HEK293 (cell line): ENCODE results near the gene NAMPT.

ENCODE experiments used
- KLF1 ChIP-seq: fragments of 450-650 bp; formaldehyde crosslinking; IDR thresholded peaks from 2 replicates; pipeline ENCODE4 v1.5.1; 2016; ENCODE audit warnings: missing biosample characterization, missing genetic modification characterization
- MEIS1 ChIP-seq: sonication (generic); formaldehyde crosslinking; IDR thresholded peaks from 2 replicates; pipeline ENCODE4 v1.8.1; 2022; ENCODE audit warnings: missing genetic modification reagents, mild to moderate bottlenecking, borderline replicate concordance
- ZBTB1 ChIP-seq: fragments of 450-650 bp; formaldehyde crosslinking; IDR thresholded peaks from 2 replicates; pipeline ENCODE4 v1.5.1; 2016; ENCODE audit warnings: missing biosample characterization, missing genetic modification characterization
- ZNF10 ChIP-seq: fragments of 450-650 bp; formaldehyde crosslinking; IDR thresholded peaks from 2 replicates; pipeline ENCODE4 v1.5.1; 2017; ENCODE audit warnings: missing biosample characterization, missing genetic modification characterization
- ZNF473 ChIP-seq: fragments of 450-650 bp; formaldehyde crosslinking; IDR thresholded peaks from 2 replicates; pipeline ENCODE4 v1.5.1; 2017; ENCODE audit warnings: missing biosample characterization, missing genetic modification characterization
- TF ChIP-seq, protein P1 (sequence below): fragments of 450-650 bp; formaldehyde crosslinking; IDR thresholded peaks from 2 replicates; pipeline ENCODE4 v1.5.1; 2016; ENCODE audit warnings: missing biosample characterization, missing genetic modification characterization, low read depth
- TF ChIP-seq, protein P2 (sequence below): fragments of 450-650 bp; formaldehyde crosslinking; IDR thresholded peaks from 2 replicates; pipeline ENCODE4 v1.5.1; 2016; ENCODE audit warnings: missing biosample characterization, missing genetic modification characterization
- TF ChIP-seq, protein P3 (sequence below): fragments of 450-650 bp; formaldehyde crosslinking; IDR thresholded peaks from 2 replicates; pipeline ENCODE4 v1.5.1; 2016; ENCODE audit warnings: missing biosample characterization, missing genetic modification characterization
- TF ChIP-seq, protein P4 (sequence below): fragments of 450-650 bp; formaldehyde crosslinking; IDR thresholded peaks from 2 replicates; pipeline ENCODE4 v1.5.1; 2016; ENCODE audit warnings: missing biosample characterization, missing genetic modification characterization

DNA sequence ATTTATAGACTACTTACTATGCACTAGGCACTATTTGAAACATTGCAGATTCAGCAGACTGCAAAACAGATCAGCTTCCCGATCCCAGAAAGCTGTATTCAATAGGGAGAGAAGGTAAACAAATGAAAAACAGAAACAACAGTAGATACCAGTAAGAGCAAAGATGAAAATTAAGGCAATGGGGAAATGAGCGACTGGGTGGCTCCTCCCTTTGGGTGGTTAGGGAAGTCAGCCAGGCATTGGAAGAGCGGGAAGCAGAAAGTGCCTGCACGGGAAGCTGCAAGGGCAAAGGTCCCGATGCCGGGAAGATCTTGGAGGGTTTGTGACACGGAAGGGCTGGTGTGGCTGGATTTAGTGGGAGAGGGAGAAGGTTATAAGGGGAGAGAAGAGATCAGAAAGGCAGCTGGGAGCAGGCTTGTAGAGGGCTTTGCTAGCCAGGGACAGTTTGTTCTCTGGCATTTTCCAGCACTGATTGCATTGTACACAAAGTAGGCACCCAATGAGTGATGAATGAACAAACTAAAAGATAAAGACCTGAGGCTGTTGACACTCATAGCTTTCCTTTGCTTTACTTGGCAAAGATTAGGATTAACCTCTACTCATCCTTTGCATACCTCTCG lies 67.8 kb downstream of the NAMPT start:
- no peak for TF ChIP-seq MEIS1
- TF ChIP-seq, protein P1, sequence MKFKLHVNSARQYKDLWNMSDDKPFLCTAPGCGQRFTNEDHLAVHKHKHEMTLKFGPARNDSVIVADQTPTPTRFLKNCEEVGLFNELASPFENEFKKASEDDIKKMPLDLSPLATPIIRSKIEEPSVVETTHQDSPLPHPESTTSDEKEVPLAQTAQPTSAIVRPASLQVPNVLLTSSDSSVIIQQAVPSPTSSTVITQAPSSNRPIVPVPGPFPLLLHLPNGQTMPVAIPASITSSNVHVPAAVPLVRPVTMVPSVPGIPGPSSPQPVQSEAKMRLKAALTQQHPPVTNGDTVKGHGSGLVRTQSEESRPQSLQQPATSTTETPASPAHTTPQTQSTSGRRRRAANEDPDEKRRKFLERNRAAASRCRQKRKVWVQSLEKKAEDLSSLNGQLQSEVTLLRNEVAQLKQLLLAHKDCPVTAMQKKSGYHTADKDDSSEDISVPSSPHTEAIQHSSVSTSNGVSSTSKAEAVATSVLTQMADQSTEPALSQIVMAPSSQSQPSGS (tag by site-specific recombination), result no peak
- TF ChIP-seq, protein P2, sequence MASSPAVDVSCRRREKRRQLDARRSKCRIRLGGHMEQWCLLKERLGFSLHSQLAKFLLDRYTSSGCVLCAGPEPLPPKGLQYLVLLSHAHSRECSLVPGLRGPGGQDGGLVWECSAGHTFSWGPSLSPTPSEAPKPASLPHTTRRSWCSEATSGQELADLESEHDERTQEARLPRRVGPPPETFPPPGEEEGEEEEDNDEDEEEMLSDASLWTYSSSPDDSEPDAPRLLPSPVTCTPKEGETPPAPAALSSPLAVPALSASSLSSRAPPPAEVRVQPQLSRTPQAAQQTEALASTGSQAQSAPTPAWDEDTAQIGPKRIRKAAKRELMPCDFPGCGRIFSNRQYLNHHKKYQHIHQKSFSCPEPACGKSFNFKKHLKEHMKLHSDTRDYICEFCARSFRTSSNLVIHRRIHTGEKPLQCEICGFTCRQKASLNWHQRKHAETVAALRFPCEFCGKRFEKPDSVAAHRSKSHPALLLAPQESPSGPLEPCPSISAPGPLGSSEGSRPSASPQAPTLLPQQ (tag by site-specific recombination), result no peak
- TF ChIP-seq KLF1 (tag by site-specific recombination), result no peak
- no peak for TF ChIP-seq ZNF10 (tag by site-specific recombination)
- no peak for TF ChIP-seq ZNF473
- TF ChIP-seq ZBTB1, result no peak
- TF ChIP-seq, protein P3, sequence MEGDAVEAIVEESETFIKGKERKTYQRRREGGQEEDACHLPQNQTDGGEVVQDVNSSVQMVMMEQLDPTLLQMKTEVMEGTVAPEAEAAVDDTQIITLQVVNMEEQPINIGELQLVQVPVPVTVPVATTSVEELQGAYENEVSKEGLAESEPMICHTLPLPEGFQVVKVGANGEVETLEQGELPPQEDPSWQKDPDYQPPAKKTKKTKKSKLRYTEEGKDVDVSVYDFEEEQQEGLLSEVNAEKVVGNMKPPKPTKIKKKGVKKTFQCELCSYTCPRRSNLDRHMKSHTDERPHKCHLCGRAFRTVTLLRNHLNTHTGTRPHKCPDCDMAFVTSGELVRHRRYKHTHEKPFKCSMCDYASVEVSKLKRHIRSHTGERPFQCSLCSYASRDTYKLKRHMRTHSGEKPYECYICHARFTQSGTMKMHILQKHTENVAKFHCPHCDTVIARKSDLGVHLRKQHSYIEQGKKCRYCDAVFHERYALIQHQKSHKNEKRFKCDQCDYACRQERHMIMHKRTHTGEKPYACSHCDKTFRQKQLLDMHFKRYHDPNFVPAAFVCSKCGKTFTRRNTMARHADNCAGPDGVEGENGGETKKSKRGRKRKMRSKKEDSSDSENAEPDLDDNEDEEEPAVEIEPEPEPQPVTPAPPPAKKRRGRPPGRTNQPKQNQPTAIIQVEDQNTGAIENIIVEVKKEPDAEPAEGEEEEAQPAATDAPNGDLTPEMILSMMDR, result no peak
- TF ChIP-seq, protein P4, sequence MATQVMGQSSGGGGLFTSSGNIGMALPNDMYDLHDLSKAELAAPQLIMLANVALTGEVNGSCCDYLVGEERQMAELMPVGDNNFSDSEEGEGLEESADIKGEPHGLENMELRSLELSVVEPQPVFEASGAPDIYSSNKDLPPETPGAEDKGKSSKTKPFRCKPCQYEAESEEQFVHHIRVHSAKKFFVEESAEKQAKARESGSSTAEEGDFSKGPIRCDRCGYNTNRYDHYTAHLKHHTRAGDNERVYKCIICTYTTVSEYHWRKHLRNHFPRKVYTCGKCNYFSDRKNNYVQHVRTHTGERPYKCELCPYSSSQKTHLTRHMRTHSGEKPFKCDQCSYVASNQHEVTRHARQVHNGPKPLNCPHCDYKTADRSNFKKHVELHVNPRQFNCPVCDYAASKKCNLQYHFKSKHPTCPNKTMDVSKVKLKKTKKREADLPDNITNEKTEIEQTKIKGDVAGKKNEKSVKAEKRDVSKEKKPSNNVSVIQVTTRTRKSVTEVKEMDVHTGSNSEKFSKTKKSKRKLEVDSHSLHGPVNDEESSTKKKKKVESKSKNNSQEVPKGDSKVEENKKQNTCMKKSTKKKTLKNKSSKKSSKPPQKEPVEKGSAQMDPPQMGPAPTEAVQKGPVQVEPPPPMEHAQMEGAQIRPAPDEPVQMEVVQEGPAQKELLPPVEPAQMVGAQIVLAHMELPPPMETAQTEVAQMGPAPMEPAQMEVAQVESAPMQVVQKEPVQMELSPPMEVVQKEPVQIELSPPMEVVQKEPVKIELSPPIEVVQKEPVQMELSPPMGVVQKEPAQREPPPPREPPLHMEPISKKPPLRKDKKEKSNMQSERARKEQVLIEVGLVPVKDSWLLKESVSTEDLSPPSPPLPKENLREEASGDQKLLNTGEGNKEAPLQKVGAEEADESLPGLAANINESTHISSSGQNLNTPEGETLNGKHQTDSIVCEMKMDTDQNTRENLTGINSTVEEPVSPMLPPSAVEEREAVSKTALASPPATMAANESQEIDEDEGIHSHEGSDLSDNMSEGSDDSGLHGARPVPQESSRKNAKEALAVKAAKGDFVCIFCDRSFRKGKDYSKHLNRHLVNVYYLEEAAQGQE (tag by site-specific recombination), result no peak
